NB4 (cell line): Measurements from ENCODE around the gene MFAP4.

Source experiments
- MYC ChIP-seq: IDR thresholded peaks from 2 replicates; pipeline ENCODE4 v1.6.1; 2011; ENCODE audit warnings: low read depth, low read length
- POLR2A ChIP-seq: IDR thresholded peaks from 2 replicates; pipeline ENCODE4 v1.6.1; 2011; ENCODE audit warnings: mild to moderate bottlenecking; ENCODE audit not compliant: insufficient read length; ENCODE audit errors: extremely low read depth
- TF ChIP-seq, protein P1 (sequence below): IDR thresholded peaks from one replicate; pipeline ENCODE4 v1.5.1; 2012; ENCODE audit warnings: low read depth, low read length

- TF ChIP-seq, protein P1, sequence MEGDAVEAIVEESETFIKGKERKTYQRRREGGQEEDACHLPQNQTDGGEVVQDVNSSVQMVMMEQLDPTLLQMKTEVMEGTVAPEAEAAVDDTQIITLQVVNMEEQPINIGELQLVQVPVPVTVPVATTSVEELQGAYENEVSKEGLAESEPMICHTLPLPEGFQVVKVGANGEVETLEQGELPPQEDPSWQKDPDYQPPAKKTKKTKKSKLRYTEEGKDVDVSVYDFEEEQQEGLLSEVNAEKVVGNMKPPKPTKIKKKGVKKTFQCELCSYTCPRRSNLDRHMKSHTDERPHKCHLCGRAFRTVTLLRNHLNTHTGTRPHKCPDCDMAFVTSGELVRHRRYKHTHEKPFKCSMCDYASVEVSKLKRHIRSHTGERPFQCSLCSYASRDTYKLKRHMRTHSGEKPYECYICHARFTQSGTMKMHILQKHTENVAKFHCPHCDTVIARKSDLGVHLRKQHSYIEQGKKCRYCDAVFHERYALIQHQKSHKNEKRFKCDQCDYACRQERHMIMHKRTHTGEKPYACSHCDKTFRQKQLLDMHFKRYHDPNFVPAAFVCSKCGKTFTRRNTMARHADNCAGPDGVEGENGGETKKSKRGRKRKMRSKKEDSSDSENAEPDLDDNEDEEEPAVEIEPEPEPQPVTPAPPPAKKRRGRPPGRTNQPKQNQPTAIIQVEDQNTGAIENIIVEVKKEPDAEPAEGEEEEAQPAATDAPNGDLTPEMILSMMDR = no peak
- TF ChIP-seq POLR2A (no peak), MYC (no peak)
These were observed 42.5 kb downstream of the MFAP4 start for GRCh38 chr17:19344311-19345066.
